Upper lobe of left lung (tissue), 6 donors: ENCODE measurements around the gene IFNA6. TPM values are rescaled to one million over a fixed set of nuclear protein-coding genes. Genes with fewer than 3 reads are reported as not detected.
A peak's percentile ranks its signal among the peaks of the same experiment; 100 is the strongest.

Experiments used
- ATAC-seq, 2 donors: fragments of 200-7000 bp; cut with Tn5 transposase; one replicate each; pipeline ENCODE4 v1.9.1; 2022; ENCODE audit warnings: mild to moderate bottlenecking in 2 of 2, moderate library complexity in 2 of 2; ENCODE audit not compliant: low FRiP score in 2 of 2
- DNase-seq, 2 donors: peaks; one replicate each; pipeline ENCODE4 v3.0.0-alpha.2; 2019 to 2020
- H3K27ac ChIP-seq, 4 donors: fragments of 200-600 bp; sonication (generic); one replicate each; pipeline ENCODE4 v1.5.1; 2016 to 2019
- H3K27me3 ChIP-seq, 4 donors: fragments of 200-600 bp; sonication (generic); one replicate each; pipeline ENCODE4 v1.5.1; 2017 to 2019
- H3K36me3 ChIP-seq, 4 donors: fragments of 200-600 bp; sonication (generic); one replicate each; pipeline ENCODE4 v1.5.1; 2016 to 2019
- H3K4me1 ChIP-seq, 4 donors: fragments of 200-600 bp; sonication (generic); one replicate each; pipeline ENCODE4 v1.5.1; 2018 to 2019
- H3K4me3 ChIP-seq, 4 donors: fragments of 200-600 bp; sonication (generic); one replicate each; pipeline ENCODE4 v1.5.1; 2017 to 2019; ENCODE audit warnings: mild to moderate bottlenecking in 2 of 4, moderate library complexity in 1 of 4
- H3K9me3 ChIP-seq, 4 donors: fragments of 200-600 bp; sonication (generic); one replicate each; pipeline ENCODE4 v1.5.1; 2018 to 2019
- CTCF ChIP-seq, 6 experiments: fragments of 450-650 bp in 4 of 6; fragments of 200-600 bp in 2 of 6; sonication (generic) in 2 of 6; IDR thresholded peaks; one replicate each; pipeline ENCODE4 v1.5.1; 2016 to 2019; ENCODE audit warnings: antibody characterized with exemption in 6 of 6
- EP300 ChIP-seq, 4 donors: sonication (generic); formaldehyde crosslinking; IDR thresholded peaks; one replicate each; pipeline ENCODE4 v1.5.1; 2017; ENCODE audit warnings: antibody characterized with exemption in 4 of 4, control low read depth in 2 of 4
- POLR2A ChIP-seq, 4 donors: fragments of 450-650 bp; IDR thresholded peaks; one replicate each; pipeline ENCODE4 v1.5.1; 2016 to 2017; ENCODE audit warnings: antibody characterized with exemption in 4 of 4, mild to moderate bottlenecking in 2 of 4
- POLR2AphosphoS5 ChIP-seq, 2 donors: sonication (generic); formaldehyde crosslinking; IDR thresholded peaks; one replicate each; pipeline ENCODE4 v1.5.1; 2017; ENCODE audit warnings: antibody characterized with exemption in 2 of 2
- WGBS, 2 donors: methylation state at CpG; one replicate each; pipeline ENCODE4 v1.1.5; 2017 to 2018; 5-methylcytosine and 5-hydroxymethylcytosine counted together
- total RNA-seq, 6 donors: library from RNA; depleted of rRNA in 4 of 6; stranded (reverse); fragments of >200 nt in 4 of 6; gene quantifications; one replicate each; pipeline versions ENCODE4 v1.1.0 to v1.2.1, GENCODE V29; 2016 to 2021
- donor health status: DM: no; HTN: no; CAD: no; lungs with moderate emphysema.
- donor health status: DM: no; HTN: yes; CAD: no; lungs with severe emphysema.

The IFNA6 gene
- total RNA-seq, 6 donors from 2014 or later = not detected

GRCh38 chr9:21317956-21318923, 32.4 kb downstream of the IFNA6 start:
- Histone ChIP-seq H3K36me3 (peaks cover 0 to 16% (median 8%) of the 10 kb centered on the region in 4 donors), H3K27ac (no peak overlapping the region), H3K9me3 (no peaks in the 10 kb centered on the region), H3K27me3 (no peaks in the 10 kb centered on the region), H3K4me3 (no peak overlapping the region), H3K4me1 (peaks cover 0 to 5% (median 2%) of the 10 kb centered on the region in 4 donors)
- ATAC-seq (peak in 1 of 2 donors; percentile 78), DNase-seq (no peak)
- peak in 5 of 6 experiments; percentile 50 to 63 (median 61) for TF ChIP-seq CTCF (IDR thresholded peaks at IDR 0.05)
- TF ChIP-seq POLR2AphosphoS5 (IDR thresholded peaks at IDR 0.05) = no peak
- WGBS, 2 donors = 20 to 24% methylated on average over 7 of the region's 7 CpGs

GRCh38 chr9:21316860-21317259, 33.8 kb downstream of the IFNA6 start:
- 18 to 30% methylated on average over 2 to 3 of the region's 3 CpGs for WGBS, 2 donors
- no peaks in the 10 kb centered on the region for H3K27me3 ChIP-seq
- no peak for DNase-seq
- H3K36me3 ChIP-seq = peaks cover 0 to 7% (median 2%) of the 10 kb centered on the region in 4 donors
- no peak overlapping the region for H3K27ac ChIP-seq
- no peak overlapping the region for H3K4me3 ChIP-seq
- TF ChIP-seq EP300 (IDR thresholded peaks at IDR 0.05) = no peak
- no peak for TF ChIP-seq POLR2AphosphoS5 (IDR thresholded peaks at IDR 0.05)
- ATAC-seq = no peak
- peaks cover 0 to 5% (median 2%) of the 10 kb centered on the region in 4 donors for H3K4me1 ChIP-seq
- no peaks in the 10 kb centered on the region for H3K9me3 ChIP-seq

- no peak for TF ChIP-seq CTCF (IDR thresholded peaks at IDR 0.05)
- no peak for TF ChIP-seq POLR2A (IDR thresholded peaks at IDR 0.05)
- TF ChIP-seq EP300 (IDR thresholded peaks at IDR 0.05) = no peak
- TF ChIP-seq POLR2AphosphoS5 (IDR thresholded peaks at IDR 0.05) = no peak
- no peak overlapping the region for H3K4me3 ChIP-seq
These were observed 34.5 kb downstream of the IFNA6 start for GRCh38 chr9:21316032-21316842.

GRCh38 chr9:21314152-21314551, 36.5 kb downstream of the IFNA6 start:
- Histone ChIP-seq H3K4me3 (no peak overlapping the region), H3K4me1 (peaks cover 0 to 4% (median 0%) of the 10 kb centered on the region in 4 donors), H3K36me3 (no peaks in the 10 kb centered on the region), H3K9me3 (no peaks in the 10 kb centered on the region), H3K27ac (no peak overlapping the region), H3K27me3 (no peaks in the 10 kb centered on the region)
- 77 to 80% methylated on average over 2 of the region's 2 CpGs for WGBS, 2 donors
- TF ChIP-seq CTCF (IDR thresholded peaks at IDR 0.05) (no peak), POLR2A (IDR thresholded peaks at IDR 0.05) (no peak), EP300 (IDR thresholded peaks at IDR 0.05) (no peak)
- no peak for DNase-seq
- no peak for ATAC-seq

More at GRCh38 chr9:21316032-21316842, 34.5 kb downstream of the IFNA6 start:
- Histone ChIP-seq H3K36me3 (peaks cover 0 to 2% (median 0%) of the 10 kb centered on the region in 4 donors), H3K27me3 (no peaks in the 10 kb centered on the region), H3K27ac (no peak overlapping the region), H3K4me1 (peaks cover 0 to 5% (median 2%) of the 10 kb centered on the region in 4 donors), H3K9me3 (no peaks in the 10 kb centered on the region)
- WGBS, 2 donors = 37 to 41% methylated on average over 8 of the region's 8 CpGs
- DNase-seq (no peak), ATAC-seq (no peak)

- WGBS, 2 donors = 74 to 78% methylated on average over 1 of the region's 1 CpG
- Histone ChIP-seq H3K4me3 (no peak overlapping the region), H3K27me3 (no peaks in the 10 kb centered on the region), H3K9me3 (no peaks in the 10 kb centered on the region), H3K4me1 (no peaks in the 10 kb centered on the region), H3K36me3 (no peaks in the 10 kb centered on the region), H3K27ac (no peak overlapping the region)
- DNase-seq (no peak), ATAC-seq (no peak)
- TF ChIP-seq POLR2A (IDR thresholded peaks at IDR 0.05) = no peak
- no peak for TF ChIP-seq POLR2AphosphoS5 (IDR thresholded peaks at IDR 0.05)
- TF ChIP-seq EP300 (IDR thresholded peaks at IDR 0.05) = no peak
- no peak for TF ChIP-seq CTCF (IDR thresholded peaks at IDR 0.05)
These were observed 38.8 kb downstream of the IFNA6 start for GRCh38 chr9:21311889-21312288.
